Esophagus squamous epithelium (tissue), 5 donors: ENCODE data around the gene KCNJ2. TPM values are rescaled to one million over a fixed set of nuclear protein-coding genes. Genes with fewer than 3 reads are reported as not detected.

Experiments
- DNase-seq: peaks from one replicate; lab custom pipeline; 2025; lab: John Stamatoyannopoulos, UW
- H3K27ac ChIP-seq, 4 donors: fragments of 200-600 bp; sonication (generic); one replicate each; pipeline ENCODE4 v1.5.1; 2016 to 2019; ENCODE audit warnings: mild to moderate bottlenecking in 1 of 4
- H3K27me3 ChIP-seq, 4 donors: fragments of 200-600 bp; sonication (generic); 1 replicate in 3 of 4; 2 replicates in 1 of 4; pipeline versions ENCODE4 v1.5.1 to v1.6.0; 2017 to 2021; ENCODE audit warnings: antibody characterized with exemption in 1 of 4
- H3K36me3 ChIP-seq, 3 donors: fragments of 200-600 bp; sonication (generic); one replicate each; pipeline ENCODE4 v1.5.1; 2016 to 2019
- H3K4me1 ChIP-seq, 3 donors: fragments of 200-600 bp; sonication (generic); one replicate each; pipeline ENCODE4 v1.5.1; 2017 to 2019
- H3K4me3 ChIP-seq, 4 donors: fragments of 200-600 bp; sonication (generic); 1 replicate in 3 of 4; 2 replicates in 1 of 4; pipeline ENCODE4 v1.5.1; 2016 to 2019; ENCODE audit warnings: mild to moderate bottlenecking in 2 of 4, moderate library complexity in 1 of 4
- H3K9me3 ChIP-seq, 3 donors: fragments of 200-600 bp; sonication (generic); one replicate each; pipeline ENCODE4 v1.5.1; 2016 to 2019
- CTCF ChIP-seq, 6 experiments: fragments of 450-650 bp in 4 of 6; fragments of 200-600 bp in 2 of 6; sonication (generic) in 2 of 6; IDR thresholded peaks; one replicate each; pipeline ENCODE4 v1.5.1; 2016 to 2019; ENCODE audit warnings: antibody characterized with exemption in 6 of 6, mild to moderate bottlenecking in 4 of 6, moderate library complexity in 4 of 6
- POLR2A ChIP-seq, 4 donors: fragments of 450-650 bp; IDR thresholded peaks; one replicate each; pipeline ENCODE4 v1.6.1; 2017; ENCODE audit warnings: antibody characterized with exemption in 4 of 4, mild to moderate bottlenecking in 4 of 4, moderate library complexity in 3 of 4
- WGBS, 2 donors: methylation state at CpG; one replicate each; pipeline ENCODE4 v1.1.5; 2018; 5-methylcytosine and 5-hydroxymethylcytosine counted together
- intact Hi-C: fragments of 100-400 bp; cut with DNase I; formaldehyde crosslinking; loops from one replicate; pipeline ENCODE4 v1.15.0; 2022
- total RNA-seq, 4 donors: library from RNA; depleted of rRNA; stranded (reverse); fragments of >200 nt; gene quantifications; one replicate each; pipeline ENCODE4 v1.1.0, GENCODE V29; 2016
- donor health status: DM: yes; HTN: yes; CAD: no.

The KCNJ2 gene
- 10 to 100 TPM in 1 of 4 donors, 1 to 10 TPM in 3; 4.8 to 13.5 (median 8.0) TPM for total RNA-seq

GRCh38 chr17:70168977-70169708, at the start of gene KCNJ2:
Gene KCNJ2, plus strand, starts transcription at chr17:70169532. Its CDS starts 5,508 bp downstream, at chr17:70175040.
- intact Hi-C loops = no loop called here
- Histone ChIP-seq H3K27ac (peak within 1 kb of the TSS; percentile 90 to 94 (median 92)), H3K9me3 (no peaks in the 10 kb centered on the region), H3K36me3 (no peaks in the 10 kb centered on the region), H3K27me3 (peaks cover 0 to 13% (median 0%) of the 10 kb centered on the region in 4 donors), H3K4me1 (peaks cover 0 to 62% (median 3%) of the 10 kb centered on the region in 3 donors), H3K4me3 (peak within 1 kb of the TSS; percentile 71 to 86 (median 73))
- no peak for TF ChIP-seq CTCF (IDR thresholded peaks at IDR 0.05)
- TF ChIP-seq POLR2A (IDR thresholded peaks at IDR 0.05) = peak in 3 of 4 donors; percentile 69 to 93 (median 91)
- WGBS, 2 donors = 0% methylated on average over 2 to 12 of the region's 67 CpGs
- no peak for DNase-seq

- no peak for TF ChIP-seq CTCF (IDR thresholded peaks at IDR 0.05)
- no CpG with 5 or more reads among the region's 1 CpG for WGBS, 2 donors
- no peaks in the 10 kb centered on the region for H3K9me3 ChIP-seq
These were observed 49.8 kb upstream of the KCNJ2 start for GRCh38 chr17:70119545-70119944.

GRCh38 chr17:70119983-70120382, 49.3 kb upstream of the KCNJ2 start:
- TF ChIP-seq CTCF (IDR thresholded peaks at IDR 0.05) = no peak
- no peak for TF ChIP-seq POLR2A (IDR thresholded peaks at IDR 0.05)
- no peak overlapping the region for H3K4me3 ChIP-seq
- DNase-seq = no peak
- no peak overlapping the region for H3K27ac ChIP-seq
- H3K36me3 ChIP-seq = no peaks in the 10 kb centered on the region
- WGBS, 2 donors = 56 to 58% methylated on average over 2 of the region's 2 CpGs
- intact Hi-C loops = no loop called here
- H3K4me1 ChIP-seq = peaks cover 0 to 14% (median 0%) of the 10 kb centered on the region in 3 donors
- no peaks in the 10 kb centered on the region for H3K27me3 ChIP-seq
- H3K9me3 ChIP-seq = no peaks in the 10 kb centered on the region

More at GRCh38 chr17:70119545-70119944, 49.8 kb upstream of the KCNJ2 start:
- intact Hi-C loops = no loop called here
- H3K4me1 ChIP-seq = peaks cover 0 to 14% (median 0%) of the 10 kb centered on the region in 3 donors
- H3K36me3 ChIP-seq = no peaks in the 10 kb centered on the region
- H3K4me3 ChIP-seq = no peak overlapping the region
- no peak overlapping the region for H3K27ac ChIP-seq
- no peaks in the 10 kb centered on the region for H3K27me3 ChIP-seq
- no peak for DNase-seq

- 52 to 80% methylated on average over 4 of the region's 4 CpGs for WGBS, 2 donors
- Histone ChIP-seq H3K27me3 (no peaks in the 10 kb centered on the region), H3K4me1 (peaks cover 0 to 14% (median 0%) of the 10 kb centered on the region in 3 donors), H3K27ac (no peak overlapping the region), H3K36me3 (no peaks in the 10 kb centered on the region), H3K9me3 (no peaks in the 10 kb centered on the region), H3K4me3 (no peak overlapping the region)
- no peak for DNase-seq
- intact Hi-C loops = no loop called here
- no peak for TF ChIP-seq POLR2A (IDR thresholded peaks at IDR 0.05)
- no peak for TF ChIP-seq CTCF (IDR thresholded peaks at IDR 0.05)
These were observed 48.9 kb upstream of the KCNJ2 start for GRCh38 chr17:70120425-70120824.

- no peaks in the 10 kb centered on the region for H3K9me3 ChIP-seq
- 50 to 59% methylated on average over 3 of the region's 3 CpGs for WGBS, 2 donors
- TF ChIP-seq CTCF (IDR thresholded peaks at IDR 0.05) (no peak), POLR2A (IDR thresholded peaks at IDR 0.05) (no peak)
- no peaks in the 10 kb centered on the region for H3K36me3 ChIP-seq
- peaks cover 0 to 14% (median 0%) of the 10 kb centered on the region in 3 donors for H3K4me1 ChIP-seq
- no peak for DNase-seq
- H3K27me3 ChIP-seq = no peaks in the 10 kb centered on the region
- H3K4me3 ChIP-seq = no peak overlapping the region
- H3K27ac ChIP-seq = peak overlapping the region in 1 of 4 donors; percentile 25
- intact Hi-C loops = no loop called here
These were observed 48.2 kb upstream of the KCNJ2 start for GRCh38 chr17:70121126-70121525.
